Measurements from ENCODE around the gene HTR6.

The HTR6 gene

GRCh38 chr1:19689856-19690255 lies 25.2 kb downstream of the HTR6 start:
- peak; percentile 11 for DNase-seq

GRCh38 chr1:19690342-19690741 lies 25.7 kb downstream of the HTR6 start:
- no peak for DNase-seq

GRCh38 chr1:19694298-19694697 lies 29.6 kb downstream of the HTR6 start:
- DNase-seq: no peak

- DNase-seq: no peak
Observed at GRCh38 chr1:19695772-19696171, 31.1 kb downstream of the HTR6 start.

- DNase-seq: no peak
Observed at GRCh38 chr1:19696820-19697219, 32.1 kb downstream of the HTR6 start.

- DNase-seq: no peak
Observed at GRCh38 chr1:19698181-19698580, 33.5 kb downstream of the HTR6 start.

- no peak for DNase-seq
Observed at GRCh38 chr1:19700079-19700777, 35.6 kb downstream of the HTR6 start.

- DNase-seq: no peak
Observed at GRCh38 chr1:19703280-19703679, 38.6 kb downstream of the HTR6 start.

- DNase-seq: peak; percentile 63
Observed at GRCh38 chr1:19704247-19705113, 39.8 kb downstream of the HTR6 start.

- no peak for DNase-seq
Observed at GRCh38 chr1:19705464-19705863, 40.8 kb downstream of the HTR6 start.

- DNase-seq: no peak
Observed at GRCh38 chr1:19706136-19706535, 41.5 kb downstream of the HTR6 start.

GRCh38 chr1:19708567-19709110 lies 44.0 kb downstream of the HTR6 start:
- no peak for DNase-seq

GRCh38 chr1:19709260-19709793 lies 44.7 kb downstream of the HTR6 start:
- no peak for DNase-seq

- no peak for DNase-seq
Observed at GRCh38 chr1:19710825-19711611, 46.3 kb downstream of the HTR6 start.

- DNase-seq: no peak
Observed at GRCh38 chr1:19712928-19713327, 48.3 kb downstream of the HTR6 start.

- DNase-seq: peak; percentile 93
Observed at GRCh38 chr1:19715334-19716203, 50.9 kb downstream of the HTR6 start.

- DNase-seq: no peak
Observed at GRCh38 chr1:19717467-19717866, 52.8 kb downstream of the HTR6 start.

- no peak for DNase-seq
Observed at GRCh38 chr1:19720174-19720573, 55.5 kb downstream of the HTR6 start.

GRCh38 chr1:19720973-19721372 lies 56.3 kb downstream of the HTR6 start:
- no peak for DNase-seq

GRCh38 chr1:19723874-19724273 lies 59.2 kb downstream of the HTR6 start:
- DNase-seq: no peak

- no peak for DNase-seq
Observed at GRCh38 chr1:19725606-19726005, 60.9 kb downstream of the HTR6 start.
